GM21526 (cell line): Measurements from ENCODE around the gene UMODL1.

Experiments used
- ATAC-seq: cut with Tn5 transposase; IDR thresholded peaks from one replicate; pipeline ENCODE4 v1.9.1; 2021; ENCODE audit warnings: moderate library complexity; ENCODE audit not compliant: unreplicated experiment, low FRiP score

UMODL1 gene

DNA sequence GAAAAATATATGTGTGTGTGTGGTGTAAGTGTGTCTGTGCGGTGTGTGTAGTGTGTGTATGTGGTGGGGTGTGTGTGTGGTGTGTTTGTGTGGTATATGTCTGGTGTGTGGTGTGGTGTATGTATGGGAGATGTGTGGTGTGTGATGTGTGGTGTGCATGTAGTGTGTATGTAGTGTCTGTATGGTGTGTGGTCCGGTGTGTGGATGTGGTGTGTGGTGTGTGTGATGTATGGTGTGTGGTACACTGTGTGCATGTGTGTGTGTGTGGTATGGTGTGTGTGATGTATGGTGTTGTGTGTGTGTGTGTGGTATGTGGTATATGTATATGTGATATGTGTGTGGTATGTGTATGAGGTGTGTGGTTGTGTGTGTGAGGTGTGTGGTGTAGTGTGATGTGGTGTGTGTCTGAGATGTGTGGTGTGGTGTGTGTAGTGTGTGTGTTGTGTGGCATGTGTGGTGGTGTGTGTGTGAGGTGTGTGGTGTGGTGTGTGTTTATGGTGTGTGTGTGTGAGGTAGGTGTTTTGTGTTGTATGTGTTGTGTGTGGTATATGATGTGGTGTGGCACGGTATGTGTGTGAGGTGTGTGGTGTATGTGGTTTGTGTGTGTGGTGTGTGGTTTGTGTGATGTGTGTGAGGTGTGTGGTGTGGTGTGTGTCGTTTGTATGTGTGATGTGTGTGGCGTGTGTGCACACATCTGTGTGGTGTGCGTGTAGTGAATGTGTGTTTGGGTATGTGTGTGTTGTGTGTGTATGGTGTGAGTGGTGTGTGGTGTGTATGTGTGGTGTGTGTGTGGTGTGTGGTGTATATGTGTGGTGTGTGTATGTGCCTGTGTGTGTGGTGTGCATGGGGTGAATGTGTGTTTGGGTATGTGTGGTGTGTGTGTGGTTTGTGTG is 112.5 kb downstream of the UMODL1 start:
- ATAC-seq: no peak

DNA sequence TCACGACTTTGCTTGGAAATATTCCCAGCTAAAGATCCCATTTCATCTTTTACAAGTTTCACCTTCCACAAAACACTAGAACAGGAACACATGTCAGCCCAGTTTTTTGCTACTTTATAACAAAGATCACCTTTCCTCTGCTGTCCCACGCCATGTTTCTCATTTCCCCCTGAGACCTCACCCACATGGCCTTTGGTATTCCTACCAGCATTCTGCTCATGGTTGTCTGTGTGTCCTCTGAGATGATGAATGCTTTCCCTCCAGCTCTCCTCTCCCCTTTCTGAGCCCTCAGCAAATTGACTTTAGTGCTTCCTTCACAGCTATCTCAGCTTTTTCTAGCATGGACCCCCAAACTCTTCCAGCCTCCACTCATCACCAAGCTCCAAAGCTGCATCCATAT is 115.5 kb downstream of the UMODL1 start:
- ATAC-seq: no peak

DNA sequence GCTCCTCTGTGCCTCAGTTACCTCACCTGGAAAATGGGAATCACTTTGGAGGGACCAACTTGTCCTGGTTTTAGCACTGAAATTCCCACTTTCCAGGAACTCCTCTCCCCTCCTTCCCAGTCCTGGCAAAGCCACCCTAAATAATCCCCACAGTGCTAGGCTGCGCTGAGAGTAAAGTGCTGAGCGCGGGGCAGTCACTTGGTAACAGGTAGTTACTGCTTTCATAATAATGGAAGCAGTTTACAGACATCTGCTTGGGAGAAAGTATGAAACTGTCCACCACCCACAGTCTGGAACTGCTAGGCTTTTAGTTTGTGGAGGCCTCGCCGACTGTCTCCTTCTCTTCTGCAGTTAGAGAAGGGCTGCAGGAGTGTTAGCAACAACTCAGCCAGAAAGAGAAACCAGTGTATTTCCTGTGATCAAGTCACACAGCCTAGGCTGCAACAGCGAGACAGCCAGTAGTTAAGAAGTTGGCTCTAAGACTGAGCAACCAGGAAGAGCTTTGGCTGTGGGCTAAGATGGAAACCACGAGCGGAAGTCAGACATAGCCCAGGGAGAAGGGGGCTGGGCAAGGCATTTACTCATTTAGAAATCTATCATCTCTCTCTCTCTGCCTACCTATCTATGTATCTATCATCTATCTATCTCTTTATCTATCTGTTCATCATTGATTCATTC is 117.0 kb downstream of the UMODL1 start:
- ATAC-seq: peak; percentile 91

DNA sequence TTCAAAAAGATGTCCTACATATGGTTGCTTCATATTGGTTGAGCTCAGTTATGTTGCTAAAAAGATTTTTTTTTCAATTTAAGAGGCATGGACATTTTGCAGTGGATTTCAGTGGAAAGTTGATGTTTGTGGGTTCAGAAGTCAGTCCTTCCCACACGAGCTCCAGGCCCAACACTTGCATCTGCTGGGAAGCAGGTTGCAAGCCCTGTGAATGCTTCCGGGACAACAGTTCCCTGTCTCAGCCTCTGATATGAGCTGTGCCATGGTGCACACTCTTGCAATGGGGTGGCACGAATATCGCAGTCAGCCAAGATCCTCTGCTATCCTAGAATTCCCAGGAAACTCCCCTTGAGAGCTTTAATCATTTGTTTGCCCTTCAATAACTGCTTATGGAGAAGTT is 117.5 kb downstream of the UMODL1 start:
- no peak for ATAC-seq

DNA sequence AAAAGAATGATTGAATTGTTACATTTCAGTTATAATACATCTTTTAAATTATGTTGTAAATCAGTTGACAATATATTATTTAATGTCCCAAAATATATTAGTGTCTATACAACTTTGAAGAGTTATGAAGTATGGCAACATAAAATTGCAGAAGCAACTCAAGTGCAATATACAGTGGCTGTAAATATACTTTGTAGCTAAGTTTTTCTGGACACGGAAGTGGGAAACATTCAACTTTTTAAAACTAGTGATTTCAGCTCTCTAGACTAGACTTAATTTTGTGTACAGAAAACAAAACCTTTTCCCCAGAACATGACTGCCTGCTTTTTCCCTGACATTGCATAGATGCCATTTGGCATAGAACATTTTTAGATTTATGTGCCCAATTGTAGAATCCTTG is 118.3 kb downstream of the UMODL1 start:
- ATAC-seq: no peak

DNA sequence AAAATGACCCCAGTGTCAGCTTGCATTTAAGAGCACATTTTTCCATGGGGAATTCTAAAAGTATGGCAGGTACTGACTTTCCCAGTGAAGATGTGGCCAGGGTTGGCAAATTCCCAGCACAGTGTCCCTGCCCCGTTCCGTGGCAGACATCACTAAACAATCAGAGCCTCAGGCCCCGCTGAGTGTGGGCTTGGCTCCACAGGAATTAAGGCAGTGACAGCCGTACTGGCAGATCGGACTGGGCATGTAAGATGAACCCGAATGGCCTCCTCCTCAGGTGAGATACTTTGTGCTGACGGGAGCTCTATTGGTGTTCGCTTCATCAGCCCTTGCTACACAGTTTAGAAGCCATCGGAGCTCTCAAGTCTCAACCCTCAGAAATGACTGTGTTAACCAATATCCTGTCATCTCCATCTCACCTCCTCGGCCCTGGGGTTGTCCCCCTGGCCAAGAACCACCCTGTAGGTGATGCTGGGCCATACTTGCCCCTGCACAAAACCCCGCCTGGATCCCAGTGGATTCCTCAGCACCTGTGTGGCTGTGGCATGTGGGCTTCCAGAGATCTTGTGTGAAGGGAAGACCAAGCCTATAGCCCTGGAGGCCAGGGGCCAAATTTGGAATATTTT is 118.9 kb downstream of the UMODL1 start:
- ATAC-seq: no peak

DNA sequence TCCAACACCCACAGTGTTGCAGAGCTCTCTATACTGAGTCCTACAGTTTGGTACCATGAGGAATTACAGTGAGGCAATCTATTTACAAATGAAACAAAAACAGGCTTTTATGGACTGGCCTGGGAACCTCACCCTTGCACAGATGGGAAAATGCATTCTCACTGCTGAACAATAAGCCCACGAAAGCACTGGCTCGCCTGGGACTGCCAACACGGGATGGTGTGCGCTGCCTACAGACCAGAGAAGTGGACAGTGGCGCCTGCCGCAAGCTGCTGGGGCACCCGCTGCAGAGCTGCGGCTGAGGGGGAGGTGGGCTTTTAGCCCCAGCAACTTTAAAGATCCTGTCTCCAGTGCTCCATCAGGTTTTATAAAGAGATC is 119.4 kb downstream of the UMODL1 start:
- no peak for ATAC-seq

DNA sequence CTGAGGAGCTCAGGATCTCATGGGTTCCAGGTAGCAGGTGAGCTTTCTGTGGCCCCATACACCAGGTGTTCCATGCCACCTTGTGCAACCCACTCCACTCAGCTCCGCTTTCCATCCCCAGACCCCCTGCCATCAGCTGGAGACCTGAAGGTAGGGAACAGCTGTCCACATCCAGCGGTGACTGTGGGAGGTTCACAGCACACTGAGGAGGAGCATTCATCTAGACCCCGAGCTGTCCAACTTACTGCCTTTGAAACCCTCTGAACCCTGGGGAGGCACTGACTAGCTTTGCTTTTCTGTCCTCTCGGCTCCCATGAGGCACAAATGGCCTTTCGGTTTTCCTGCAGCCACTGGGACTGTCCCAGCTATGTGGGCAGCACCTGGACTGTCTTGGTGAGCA is 119.9 kb downstream of the UMODL1 start:
- ATAC-seq: no peak

DNA sequence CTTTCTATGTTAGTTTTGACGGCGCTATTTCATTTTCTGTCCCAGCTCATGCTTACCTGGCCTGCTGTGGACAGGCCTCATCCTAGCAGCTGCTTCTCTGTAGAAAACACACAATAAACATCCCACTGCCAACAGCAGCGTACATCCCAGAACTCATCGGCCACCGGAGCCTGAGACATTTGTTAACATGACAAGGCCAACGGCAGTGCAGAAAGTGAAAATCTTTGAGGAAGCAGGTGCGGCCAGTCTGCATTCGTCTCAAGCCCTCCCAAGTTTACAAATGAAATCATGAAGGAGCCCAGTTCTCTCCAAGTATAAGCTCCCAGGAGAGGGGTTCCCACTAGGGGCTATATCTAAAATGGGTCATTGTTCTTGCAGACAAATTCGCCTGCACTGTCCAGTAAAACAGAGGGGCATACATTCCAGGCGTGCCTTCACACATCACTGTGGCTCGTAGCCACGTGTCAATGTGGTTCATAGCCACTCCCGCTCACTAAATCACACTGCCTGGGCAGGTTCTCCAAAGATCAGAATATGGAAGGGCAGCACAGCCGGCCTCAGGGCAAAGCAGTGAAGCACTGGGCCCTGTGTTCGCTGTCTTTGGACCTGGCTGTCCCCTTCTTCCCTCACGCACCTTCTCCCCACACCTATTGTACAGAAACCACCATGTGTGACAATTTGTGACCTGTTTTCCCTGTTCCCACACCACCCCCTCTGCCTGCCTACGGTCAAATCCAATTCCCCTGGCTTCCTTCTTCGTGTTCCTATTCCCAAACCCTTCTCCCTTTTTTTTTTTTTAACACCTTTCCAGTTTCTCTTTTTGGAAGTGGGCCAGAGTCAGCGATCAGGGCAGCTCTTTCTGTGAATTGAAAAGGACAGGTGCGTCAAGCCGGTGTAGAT is 120.8 kb downstream of the UMODL1 start:
- no peak for ATAC-seq
